Fibroblast of the conjunctiva (primary cell): ENCODE data around the gene TSPAN18.
A peak's percentile ranks its signal among the peaks of the same experiment; 100 is the strongest.

Experiments used
- DNase-seq: peaks from one replicate; pipeline ENCODE4 v3.0.0-alpha.2; 2010; ENCODE audit warnings: low read depth

The TSPAN18 gene, protein sequence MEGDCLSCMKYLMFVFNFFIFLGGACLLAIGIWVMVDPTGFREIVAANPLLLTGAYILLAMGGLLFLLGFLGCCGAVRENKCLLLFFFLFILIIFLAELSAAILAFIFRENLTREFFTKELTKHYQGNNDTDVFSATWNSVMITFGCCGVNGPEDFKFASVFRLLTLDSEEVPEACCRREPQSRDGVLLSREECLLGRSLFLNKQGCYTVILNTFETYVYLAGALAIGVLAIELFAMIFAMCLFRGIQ

DNA sequence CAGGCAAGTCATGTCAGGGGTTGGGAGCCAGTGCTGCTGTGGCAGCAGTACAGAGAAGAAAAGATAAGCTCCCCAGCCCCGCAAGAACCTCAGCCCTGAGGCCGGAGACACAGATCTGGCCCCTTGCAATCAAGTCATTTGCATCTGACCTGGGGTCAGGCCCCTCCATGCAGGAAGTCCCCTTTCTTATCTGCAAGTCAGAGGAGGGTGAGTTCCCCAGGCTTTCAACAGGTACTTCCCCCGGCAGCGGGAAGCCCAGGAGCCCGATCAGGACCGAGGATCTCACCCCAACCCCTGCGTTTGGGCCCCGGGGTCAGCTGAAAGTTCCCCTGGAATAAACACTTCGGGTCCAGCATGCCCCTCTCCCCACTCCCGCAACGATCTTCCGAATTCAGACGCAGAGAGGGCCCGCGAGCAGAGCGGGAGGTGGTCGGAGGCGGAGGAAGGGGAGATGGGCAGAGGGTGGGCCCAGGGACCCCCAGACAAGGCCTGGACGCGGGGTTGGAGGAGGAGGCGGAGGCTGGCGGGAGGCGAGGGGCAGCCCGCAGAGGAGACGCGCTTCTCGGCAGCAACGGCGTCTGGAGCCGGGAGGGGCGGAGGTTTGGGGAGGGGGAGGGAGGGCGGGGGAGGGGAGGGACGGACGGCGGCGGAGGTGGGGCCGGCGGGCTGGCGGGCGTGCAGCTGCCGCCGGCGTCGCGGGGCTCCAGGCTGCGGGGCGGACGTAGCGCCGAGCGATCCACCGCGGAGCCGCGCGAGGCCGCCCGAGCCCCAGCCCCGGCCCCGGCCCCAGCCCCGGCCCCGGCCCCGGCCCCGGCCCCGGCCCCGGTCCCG lies at the start of gene TSPAN18:
TSS of gene TSPAN18 (plus strand) at position 680 of the 831 bp plus-strand sequence. CDS start 179,455 bp downstream, outside the sequence.
- DNase-seq: no peak

DNA sequence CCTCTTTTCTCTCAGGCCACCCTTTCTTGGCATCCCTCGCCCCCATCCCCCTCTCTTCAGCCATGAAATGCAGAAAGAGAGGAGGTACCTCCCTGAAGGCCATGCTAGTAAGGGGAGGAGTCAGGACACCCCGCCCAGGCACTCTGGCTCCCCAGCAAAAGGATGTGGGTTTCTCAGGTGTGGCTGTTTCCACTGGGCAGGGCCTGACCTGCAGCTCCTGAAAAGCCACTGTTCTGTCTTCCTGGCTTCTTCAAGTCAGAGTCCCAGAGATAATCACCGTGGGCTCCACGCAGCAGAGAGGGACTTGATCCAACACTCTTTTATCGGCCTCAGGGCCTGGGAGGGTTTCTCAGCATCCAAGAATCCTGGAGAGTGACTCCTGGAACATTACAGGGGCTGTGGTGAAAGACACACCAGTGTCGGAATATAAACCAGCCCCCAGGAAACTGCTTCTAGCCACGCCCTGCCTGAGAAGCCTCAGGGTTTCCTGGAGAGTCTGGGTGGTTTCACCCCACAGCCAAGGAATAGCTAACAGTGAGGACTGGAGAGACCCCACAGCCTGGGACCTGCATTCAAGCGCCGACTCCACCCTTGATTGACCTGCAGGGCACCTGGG lies 45.7 kb upstream of the TSPAN18 start:
- DNase-seq: no peak

DNA sequence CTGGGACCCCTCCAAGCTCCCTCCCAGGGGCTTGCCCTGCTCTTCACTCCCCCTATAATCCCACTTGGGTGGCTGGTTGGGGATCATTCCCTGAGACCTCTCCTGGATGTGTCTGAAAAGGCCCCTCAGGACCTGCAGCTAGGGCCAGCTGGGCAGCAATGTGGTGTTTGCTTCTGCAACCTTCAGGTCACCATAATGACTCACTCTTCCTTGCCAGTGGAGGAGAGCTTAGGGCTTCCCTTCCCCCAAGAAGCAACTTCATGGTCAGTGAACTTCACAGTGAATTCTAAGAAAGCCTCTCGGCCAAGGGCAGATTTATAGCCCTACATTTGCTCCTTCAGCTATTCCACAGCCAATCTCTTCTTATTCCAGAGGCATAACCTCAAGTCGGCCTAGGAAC lies 45.1 kb upstream of the TSPAN18 start:
- peak; percentile 0 for DNase-seq

DNA sequence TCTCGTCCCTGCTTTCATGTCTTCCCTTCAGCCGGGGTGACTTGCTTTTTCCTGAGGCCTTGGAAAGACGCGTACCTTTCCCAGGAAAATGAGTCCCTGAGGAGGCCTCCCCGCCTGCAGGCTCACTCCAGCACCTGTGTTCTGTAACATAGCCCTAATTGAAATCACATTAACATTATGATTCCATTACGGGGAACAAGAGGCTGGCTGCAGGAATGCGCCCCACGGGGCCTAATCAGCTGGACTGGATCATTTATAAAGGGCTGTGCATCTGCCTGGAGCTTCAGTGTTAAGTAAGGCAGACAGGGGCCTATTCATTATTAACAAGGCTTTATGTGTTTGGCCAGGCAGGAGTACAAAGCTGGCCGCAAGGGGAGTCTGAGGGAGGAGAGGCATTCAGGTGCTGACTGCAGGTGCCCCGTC lies 41.9 kb upstream of the TSPAN18 start:
- no peak for DNase-seq

DNA sequence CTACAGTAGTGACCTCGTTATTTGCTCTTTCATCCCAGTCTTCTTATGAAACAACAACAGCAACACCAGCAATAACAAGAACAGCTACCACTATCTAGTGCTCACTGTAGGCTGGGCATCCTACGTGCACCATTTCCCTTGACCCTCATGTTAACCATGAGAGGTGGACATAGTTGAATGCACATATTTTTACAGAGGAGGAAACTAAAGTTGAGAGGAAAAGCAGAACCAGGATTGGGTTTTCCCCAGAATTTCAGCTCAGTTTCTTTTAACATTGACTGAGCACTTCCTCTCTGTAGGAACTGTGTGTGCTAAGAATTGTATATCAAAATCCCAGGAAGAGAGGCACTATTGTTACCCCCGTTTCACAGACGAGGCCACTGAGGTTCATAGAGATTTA lies 39.4 kb upstream of the TSPAN18 start:
- DNase-seq: no peak

DNA sequence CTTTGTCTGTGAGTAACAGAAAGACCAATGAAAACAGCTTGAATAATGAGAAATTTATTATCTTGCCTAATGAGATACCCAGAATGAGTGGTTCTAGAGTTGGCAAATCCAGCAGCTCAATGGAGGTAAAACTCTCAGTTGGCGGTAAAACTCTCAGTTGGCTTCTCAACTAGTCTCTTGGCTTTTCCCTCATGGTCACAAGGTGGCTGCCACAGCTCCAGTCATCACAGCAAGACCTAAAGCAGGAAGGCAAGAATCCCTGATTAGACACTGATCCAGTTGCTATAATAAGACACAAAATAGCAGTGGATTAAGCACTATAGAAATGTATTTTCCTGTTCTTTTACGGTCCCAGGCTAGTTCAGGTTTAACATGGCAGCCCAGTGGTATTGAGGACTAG lies 37.5 kb upstream of the TSPAN18 start:
- DNase-seq: no peak

DNA sequence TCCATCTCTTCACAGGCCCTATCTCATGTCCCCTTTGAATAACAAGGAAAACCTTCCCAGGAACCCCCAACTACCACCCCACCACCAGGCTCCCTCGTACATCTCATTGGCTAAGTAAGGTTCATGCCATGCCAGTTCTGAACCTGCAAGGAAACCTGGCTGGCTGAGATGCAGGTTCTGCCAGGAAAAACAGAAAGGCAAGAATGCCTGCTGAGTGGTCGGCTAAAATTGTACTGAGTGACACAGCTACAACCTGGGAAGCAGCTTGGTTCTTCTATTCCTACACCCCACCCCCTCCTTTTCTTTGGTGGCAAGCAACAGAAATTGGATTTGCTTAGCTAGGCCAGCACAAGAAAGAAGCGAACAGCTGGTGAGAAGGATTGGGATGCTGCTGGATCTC lies 36.1 kb upstream of the TSPAN18 start:
- DNase-seq: no peak

DNA sequence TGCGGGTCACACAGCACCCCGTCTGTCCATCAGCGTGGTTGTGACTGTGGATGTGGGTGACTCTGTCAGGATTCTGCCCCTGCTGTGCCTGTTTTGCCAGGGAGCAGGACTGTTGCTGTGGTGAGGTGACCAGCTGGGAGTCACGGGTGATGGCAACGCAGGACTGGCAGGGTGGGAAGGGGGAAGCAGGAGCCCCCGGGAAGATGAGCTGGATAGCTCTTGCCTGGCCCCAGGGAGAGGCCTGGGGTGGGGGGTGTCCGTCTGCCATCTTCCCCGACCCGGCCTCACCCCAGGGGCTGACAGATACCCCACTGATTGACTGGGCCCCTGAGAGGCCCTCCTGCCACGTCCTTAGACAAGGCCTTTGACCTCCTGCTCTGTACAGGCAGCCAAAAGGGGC lies 34.3 kb upstream of the TSPAN18 start:
- no peak for DNase-seq

DNA sequence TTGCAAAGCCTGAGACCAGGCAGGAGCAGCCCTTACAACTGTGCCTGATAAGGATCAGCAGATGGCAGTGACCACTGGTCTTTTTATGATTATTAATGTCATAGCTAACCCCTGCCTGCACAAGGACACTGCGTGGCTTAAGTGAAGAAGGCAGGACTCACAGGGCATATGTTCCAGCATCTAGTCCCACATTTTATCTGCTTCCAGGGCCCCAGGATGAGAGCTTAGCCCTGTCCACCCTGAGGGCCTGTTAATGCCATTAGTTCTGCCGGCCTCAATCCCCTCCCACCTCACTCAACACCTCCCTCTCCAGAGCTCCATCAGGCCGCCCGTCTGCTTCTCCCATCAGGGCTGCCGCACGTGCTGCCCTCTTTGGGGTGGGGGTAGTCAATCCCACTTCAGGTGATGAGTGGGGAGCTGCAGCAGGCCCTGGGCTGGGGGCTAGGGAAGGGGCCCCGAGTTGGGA lies 33.1 kb upstream of the TSPAN18 start:
- no peak for DNase-seq

DNA sequence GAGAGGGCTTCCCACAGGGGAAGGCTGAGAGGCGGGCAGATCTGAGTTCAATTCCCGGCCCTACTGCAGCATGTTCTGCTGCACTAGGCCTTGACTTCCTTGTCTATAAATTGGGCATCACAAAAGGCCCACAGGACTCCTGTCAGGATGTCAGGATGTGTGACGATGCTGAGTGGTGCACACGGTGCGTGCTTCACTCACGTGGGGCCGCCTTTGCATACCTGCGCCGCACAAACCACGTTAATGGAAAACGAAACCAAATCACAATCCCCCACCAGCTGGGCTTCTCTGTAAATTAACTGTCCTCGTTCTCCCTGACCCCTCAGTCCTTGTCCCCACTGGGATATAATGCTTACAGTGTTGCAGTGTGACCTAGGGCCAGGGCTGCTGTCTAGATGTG lies 32.3 kb upstream of the TSPAN18 start:
- DNase-seq: no peak

DNA sequence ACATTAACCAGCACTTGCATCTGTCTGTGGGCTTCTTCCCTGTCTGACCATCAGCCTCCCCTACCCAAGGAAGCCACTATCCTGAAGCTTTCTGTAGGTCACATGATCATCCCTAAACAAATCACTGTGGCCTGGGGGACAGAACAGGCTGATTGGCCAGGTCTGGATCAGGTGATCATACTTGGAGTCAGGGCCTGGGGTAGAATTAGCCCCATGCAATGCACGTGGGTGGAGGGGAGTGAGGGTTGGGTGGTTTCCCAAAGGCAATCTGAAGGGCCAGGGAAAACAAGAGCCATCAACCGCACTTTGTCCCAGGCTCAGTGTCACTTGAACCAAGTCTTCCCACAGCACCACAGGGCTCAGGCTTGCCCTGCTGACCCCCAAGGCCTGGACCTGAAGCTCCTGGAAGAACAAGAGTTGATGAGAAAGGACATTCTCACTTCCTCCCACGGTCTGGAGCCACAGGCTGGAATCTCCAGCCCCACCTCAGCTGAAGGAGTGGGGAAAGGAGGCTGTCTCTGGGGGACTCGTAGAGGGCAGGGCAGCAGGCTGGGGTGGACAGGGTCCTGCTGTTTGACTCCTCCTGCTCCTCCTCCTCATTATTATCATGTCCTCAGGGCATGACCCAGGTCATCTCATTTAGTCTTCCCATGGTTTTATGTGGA lies 31.5 kb upstream of the TSPAN18 start:
- DNase-seq: no peak

DNA sequence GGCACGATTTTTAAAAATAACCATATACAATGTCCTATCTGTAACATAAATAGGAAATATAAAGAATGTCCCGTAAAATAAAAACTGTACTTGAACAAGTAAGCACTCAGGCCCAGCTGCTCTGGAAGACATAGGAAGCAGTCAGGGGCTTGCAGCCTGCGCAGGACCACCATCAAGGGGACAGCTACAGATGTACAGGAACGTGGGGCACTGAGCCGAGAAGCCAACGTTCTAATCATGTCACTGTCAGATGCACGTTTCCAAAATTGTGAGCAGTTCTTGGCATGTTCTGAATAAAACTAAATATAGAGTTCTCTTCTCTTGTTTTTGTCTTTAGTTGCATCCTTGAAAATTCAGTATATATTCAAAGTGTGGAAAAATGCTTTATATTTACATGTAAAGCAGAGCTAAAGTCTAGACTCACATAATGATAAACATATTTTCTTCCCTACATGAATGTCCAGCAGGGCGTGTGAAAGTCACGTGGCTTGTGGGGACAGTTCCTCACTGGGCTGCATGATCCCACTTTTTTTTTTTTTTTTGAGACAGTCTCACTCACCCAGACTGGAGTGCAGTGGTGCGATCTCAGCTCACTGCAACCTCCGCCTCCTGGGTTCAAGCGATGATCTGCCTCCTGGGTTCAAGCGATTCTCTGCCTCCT lies 28.4 kb upstream of the TSPAN18 start:
- DNase-seq: no peak

DNA sequence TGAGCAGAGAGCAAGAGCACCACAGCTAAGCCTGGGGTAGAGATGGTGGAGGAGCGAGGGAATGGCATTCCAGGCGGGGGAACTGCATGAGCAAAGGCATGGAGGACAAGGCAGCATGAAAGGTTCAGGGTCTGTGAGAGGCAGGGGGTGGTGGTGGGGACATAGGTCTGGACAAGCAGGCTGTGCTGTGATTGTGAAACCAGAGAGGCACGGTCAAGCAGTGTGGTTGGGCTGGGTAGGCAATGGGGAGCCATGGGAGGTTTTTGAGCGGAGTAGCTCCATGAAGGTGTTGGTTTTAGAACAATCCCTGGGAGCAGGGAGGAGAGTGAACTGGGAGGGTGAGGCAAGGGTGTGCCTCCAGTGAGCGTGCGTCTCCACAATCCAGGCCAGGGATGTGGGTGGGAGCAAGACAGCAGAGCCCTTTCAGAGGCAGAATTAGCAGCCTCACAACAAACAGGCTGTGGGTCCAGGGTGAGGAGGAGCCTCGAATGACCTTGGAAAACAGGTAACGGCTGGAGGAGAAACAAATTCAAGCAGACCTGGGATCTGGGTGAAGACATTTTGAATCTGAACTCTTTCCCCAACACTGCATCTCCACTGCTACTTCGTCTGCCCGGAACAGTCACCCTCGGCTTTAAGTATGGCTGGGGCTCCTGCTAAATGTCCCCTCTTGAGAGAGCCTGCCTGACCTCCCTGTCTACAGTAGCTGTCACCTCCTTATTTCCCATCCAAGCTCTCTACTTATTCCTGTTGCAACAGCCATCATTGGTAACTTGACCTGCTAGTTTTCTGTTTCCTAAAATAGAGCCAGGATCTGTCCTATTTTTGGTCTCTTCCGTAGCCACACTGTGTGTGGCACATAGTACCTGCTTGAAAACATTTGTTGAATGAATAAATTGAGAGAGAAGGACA lies 27.0 kb upstream of the TSPAN18 start:
- no peak for DNase-seq

DNA sequence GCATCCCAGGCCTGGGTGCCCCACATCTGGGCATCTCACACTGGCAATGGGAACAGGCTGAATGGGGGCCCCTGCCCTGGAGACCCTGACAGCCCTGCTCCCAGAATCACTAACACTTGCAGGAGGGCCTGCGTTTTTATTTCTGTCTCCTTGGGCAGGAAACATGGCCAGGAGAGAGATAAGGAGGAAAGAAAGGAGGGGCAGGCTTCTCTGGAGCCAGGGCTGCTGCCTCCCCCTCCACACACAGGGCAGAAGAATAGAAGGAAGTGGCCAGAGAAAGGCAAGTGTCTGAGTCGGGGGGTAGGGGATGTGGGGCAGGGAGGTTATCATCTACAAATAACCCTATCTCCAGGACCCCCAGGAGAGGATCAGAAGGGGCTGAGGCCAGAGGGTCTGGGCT lies 25.5 kb upstream of the TSPAN18 start:
- DNase-seq: no peak

DNA sequence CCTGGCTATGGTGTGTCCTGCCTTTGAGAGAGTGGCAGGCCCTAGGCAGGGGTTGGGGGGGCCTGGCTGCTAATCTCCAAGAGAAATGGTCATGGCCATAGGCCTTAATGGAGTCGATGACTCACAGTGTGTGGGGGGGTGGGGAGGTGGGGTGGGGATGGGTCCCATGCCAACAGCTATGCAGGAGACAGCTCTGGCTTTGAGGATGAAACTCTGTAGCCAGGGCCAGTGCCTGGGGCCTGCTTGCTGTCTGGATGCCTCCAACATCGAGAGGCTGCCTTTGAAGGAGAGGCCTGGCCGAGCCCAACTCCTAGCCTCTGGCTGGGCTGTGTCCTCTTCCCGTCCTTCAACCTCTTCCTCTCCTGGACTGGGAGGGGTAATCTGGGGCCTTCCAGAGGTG lies 23.9 kb upstream of the TSPAN18 start:
- DNase-seq: no peak

DNA sequence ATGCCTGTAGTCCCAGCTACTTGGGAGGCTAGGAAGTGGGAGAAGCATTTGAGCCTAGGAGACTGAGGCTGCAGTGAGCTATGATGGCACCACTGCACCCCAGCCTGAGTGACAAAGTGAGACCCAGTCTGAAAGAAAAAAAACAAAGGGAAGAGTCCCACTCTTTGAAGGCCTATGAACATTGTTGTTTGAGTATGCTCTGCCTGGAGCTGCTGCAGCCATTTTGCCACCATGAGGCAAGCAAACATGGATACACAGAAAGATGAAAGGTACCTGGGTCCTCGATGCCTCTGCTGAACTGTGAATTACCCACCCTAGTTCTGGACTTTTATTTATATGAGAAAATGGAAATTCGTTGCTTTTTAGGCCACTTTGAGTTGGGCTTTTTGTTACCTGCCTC lies 19.7 kb upstream of the TSPAN18 start:
- DNase-seq: no peak

DNA sequence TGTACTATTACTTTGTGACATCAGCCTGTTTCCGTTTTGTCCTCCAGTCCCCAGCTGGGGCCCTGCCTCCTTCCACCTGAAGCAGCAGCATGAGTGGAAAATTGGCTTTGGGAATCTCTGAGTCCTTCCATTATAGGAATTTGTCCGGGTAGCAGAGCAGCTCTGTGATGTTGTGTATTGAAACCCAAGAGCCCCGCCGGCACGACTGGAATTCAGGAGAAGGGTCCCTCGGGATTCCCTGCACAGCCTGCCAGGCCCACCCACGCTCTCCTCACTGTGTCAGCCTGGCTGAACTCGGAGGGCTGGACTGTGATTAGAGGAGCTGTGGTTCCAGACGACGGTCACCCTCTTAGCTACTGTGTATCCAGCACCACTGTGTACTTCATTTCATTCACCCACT lies 18.8 kb upstream of the TSPAN18 start:
- DNase-seq: peak; percentile 4

DNA sequence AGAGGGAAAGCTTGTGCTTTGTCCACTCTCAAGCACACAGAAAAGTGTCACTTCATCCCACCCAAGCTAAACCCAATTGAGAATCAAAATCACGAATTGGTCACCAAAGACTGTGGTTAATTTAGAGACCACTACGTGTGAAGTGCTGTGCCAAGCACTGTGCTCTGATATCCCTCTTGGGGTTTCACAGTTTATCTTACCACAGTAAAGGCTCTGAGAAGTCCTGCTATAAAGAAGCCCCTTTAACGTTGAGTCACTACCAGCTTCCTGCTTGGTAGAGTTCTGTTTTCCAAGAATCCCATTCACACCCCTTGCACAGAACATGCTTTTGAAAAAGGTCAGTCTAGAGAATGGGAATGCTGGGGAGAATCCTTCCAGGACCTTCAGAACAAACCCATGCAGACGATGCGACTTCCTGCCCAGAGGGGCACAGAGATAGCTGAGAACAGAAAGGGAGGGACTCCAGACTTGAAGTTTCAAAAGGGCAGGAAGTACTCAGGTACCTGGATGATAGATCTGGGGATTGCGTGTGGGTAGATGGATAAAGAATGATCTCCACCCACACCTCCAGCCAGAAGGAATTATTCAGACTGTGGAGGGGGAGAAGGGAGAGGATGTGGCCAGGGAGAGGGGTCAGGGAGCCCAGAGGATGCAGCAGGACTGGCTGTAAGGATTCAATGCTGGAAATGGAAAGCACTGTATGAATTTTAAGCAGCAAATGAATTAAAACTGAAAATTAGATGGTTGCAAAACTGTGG lies 18.1 kb upstream of the TSPAN18 start:
- no peak for DNase-seq

DNA sequence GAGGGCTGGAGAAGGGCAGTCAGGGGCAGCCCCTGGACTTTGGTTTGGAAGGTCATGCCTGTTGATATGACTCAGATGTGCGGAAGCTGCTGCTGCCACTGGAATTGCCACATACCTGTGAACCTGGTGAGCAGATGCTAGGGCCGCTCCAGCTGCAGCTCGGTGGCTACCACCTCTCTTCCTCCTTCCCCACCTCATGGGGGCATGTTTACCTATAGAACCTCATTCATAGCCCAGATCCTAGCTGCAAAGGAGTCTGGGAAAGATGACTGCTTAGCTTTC lies 17.5 kb upstream of the TSPAN18 start:
- DNase-seq: no peak

DNA sequence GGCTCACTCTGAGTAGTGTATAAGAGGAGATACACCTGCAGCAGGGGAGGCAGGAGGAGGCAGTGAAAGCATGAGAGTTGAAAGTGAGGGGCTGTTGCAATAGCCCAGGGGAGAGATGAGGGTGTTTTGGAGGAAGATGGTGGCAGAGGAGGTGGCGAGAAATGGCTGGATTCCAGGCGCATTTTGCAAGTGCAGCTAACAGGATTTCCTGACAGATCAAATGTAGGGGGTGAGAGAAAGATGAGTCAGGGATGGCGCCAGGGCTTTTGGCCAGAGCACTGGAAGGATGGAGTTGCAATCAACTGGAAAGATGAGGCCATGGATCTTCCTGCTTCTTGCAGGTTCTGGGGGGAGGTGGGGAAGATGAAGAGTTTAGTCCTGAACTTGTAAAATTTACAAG lies 16.8 kb upstream of the TSPAN18 start:
- peak; percentile 6 for DNase-seq
